ENCODE results near the gene PDIA5.
A peak's percentile ranks its signal among the peaks of the same experiment; 100 is the strongest.

PDIA5 gene

DNA sequence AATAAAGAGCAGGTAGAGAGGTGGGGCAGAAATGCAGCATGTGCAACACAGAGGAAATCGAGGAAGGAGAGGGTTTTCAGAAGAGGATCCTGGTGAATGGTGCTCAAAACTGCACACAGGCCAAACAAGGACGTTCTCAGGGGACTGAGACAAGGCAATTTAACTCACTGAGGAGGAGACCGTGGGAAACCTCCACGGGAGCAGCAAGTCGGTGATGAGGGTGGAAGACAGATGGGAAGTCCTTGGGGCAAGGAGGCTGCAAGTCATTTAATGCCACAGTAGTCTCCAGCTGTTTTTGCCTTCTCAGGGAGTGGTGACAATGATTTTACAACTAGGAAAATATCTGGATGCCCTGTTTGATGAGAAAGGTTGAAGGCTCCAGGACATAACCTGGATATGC lies 11.5 kb upstream of the PDIA5 start:
- no peak for DNase-seq (ENCODE audit: low spot score in 2 of 2)
- Mint-ChIP-seq H3K27ac (peak overlapping the region; percentile 23), H3K9me3 (no peaks in the 10 kb centered on the region), H3K4me1 (no peaks in the 10 kb centered on the region), H3K36me3 (no peaks in the 10 kb centered on the region), H3K4me3 (no peak overlapping the region)
- ATAC-seq: no peak

DNA sequence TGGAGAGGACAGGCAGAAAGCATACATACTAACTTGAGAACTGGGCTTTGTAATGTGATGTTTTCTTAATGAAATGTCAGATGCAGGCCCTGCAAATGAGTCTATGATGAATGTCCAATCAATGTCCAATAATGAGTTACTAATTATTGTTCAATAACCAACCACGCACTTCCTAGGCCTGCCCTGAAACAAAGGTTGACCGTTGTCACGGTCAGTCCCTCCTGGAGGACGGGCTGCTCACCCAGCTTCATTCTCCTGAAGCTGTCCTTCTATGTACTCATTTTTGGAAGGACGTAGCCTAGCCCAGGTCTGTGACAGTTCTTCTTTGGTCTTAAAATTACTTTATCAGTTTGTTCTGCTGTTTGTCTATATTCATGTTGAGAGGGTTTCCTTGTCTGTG lies 8.3 kb upstream of the PDIA5 start:
- ATAC-seq (no peak), DNase-seq (ENCODE audit: low spot score in 2 of 2) (no peak)
- no peaks in the 10 kb centered on the region for H3K9me3 Mint-ChIP-seq
- no peak overlapping the region for H3K27ac Mint-ChIP-seq
- no peaks in the 10 kb centered on the region for H3K4me1 Mint-ChIP-seq
- no peaks in the 10 kb centered on the region for H3K36me3 Mint-ChIP-seq
- H3K4me3 Mint-ChIP-seq: no peak overlapping the region

DNA sequence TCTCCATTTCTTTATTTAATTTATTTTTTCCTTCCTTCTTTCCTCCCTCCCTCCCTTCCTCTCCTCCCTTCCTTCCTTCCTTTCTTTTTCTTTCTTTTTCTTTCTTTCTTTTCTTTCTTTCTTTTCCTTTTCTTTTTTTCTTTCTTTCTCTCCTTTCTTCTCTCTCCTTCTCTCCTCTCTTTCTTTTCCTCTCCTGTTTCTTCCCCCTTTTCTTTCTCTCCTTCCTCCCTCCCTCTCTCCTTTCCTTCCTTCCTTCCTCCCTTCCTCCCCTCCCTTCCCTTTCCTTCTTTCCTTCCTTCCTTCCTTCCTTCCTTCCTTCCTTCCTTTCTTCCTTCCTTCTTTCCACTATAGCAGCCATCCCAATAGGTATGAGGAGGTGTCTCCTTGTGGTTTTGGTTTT lies 6.8 kb upstream of the PDIA5 start:
- Mint-ChIP-seq H3K36me3 (no peaks in the 10 kb centered on the region), H3K4me1 (peaks cover 9% of the 10 kb centered on the region), H3K4me3 (no peak overlapping the region), H3K9me3 (no peaks in the 10 kb centered on the region), H3K27ac (no peak overlapping the region)
- no peak for ATAC-seq
- no peak for DNase-seq (ENCODE audit: low spot score in 2 of 2)

DNA sequence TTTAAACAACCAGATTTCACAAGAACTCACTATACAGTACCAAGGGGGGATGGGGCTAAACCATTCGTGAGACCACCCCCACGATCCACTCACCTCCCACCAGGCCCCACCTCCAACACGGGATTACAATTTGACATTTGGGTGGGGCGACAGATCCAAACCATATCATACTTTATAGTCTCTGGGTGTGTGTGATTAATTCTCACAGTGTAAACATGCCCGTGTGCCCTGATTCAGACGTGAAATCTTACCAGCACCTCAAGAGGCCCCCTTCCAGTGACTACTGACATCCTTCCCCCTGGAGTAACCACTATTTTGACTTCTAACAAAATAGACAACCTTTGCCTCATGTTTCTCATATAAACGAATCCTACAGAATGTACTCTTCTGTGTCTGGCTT lies 5.0 kb upstream of the PDIA5 start:
- H3K9me3 Mint-ChIP-seq: no peaks in the 10 kb centered on the region
- H3K4me3 Mint-ChIP-seq: no peak overlapping the region
- DNase-seq (ENCODE audit: low spot score in 2 of 2): no peak
- H3K36me3 Mint-ChIP-seq: no peaks in the 10 kb centered on the region
- peaks cover 17% of the 10 kb centered on the region for H3K4me1 Mint-ChIP-seq
- no peak for ATAC-seq
- no peak overlapping the region for H3K27ac Mint-ChIP-seq

DNA sequence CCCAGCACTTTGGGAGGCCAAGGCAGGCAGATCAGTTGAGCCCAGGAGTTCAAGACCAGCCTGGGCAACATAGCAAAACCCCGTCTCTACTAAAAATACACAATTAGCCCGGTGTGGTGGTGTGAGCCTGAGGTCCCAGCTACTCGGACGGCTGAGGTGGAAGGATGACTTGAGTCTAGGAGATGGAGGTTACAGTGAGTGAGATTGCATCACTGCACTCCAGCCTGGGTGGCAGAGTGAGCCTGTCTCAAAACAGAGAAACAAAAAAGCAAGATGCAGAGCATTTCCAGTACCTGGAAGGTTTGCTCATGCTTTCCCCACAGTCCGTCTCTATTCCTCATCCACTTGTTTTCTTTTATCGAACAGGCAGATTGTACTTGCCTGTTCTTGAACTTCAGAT lies 3.8 kb upstream of the PDIA5 start:
- DNase-seq (ENCODE audit: low spot score in 2 of 2) (no peak), ATAC-seq (no peak)
- H3K4me3 Mint-ChIP-seq: no peak overlapping the region
- H3K36me3 Mint-ChIP-seq: no peaks in the 10 kb centered on the region
- peaks cover 23% of the 10 kb centered on the region for H3K4me1 Mint-ChIP-seq
- H3K9me3 Mint-ChIP-seq: no peaks in the 10 kb centered on the region
- no peak overlapping the region for H3K27ac Mint-ChIP-seq

DNA sequence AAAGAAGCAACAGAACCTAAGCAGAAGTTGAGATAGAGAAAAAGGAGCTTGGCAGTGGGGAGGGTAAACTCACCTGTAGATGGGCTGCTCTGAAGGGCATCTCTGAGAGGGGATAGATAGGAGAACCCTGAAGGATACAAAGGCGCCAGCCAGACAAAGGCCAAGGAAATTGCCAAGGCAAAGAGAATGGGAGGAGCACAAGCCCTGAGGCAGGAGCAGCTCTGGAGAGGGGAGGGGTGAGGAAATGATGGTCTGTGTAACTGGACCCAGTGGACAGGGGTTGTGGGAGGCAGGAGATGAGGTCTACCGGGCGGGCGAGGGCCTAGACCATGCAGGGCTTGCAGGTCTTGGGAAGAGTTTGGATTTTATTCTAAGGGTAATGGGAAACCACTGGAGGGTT lies 2.3 kb upstream of the PDIA5 start:
- H3K4me3 Mint-ChIP-seq: no peak overlapping the region

DNA sequence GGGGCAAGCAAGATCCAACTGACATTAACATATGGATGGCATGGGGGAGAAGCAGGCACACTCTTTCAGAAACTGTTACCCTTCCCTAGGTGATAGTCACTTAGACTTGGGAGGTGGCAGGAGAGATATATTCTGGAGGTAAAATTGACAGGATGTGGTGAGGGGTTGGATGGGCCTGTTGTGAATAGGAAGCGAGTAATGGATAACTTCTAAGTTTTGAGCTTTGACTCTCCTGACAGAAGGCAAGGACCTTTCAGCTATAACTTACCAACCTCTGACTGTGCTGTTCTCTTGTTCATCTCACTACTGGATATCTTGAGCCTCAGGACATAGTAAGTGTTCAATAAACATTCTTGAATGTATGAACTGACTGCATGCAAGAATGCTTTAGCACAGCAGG lies 1.9 kb upstream of the PDIA5 start:
- H3K4me1 Mint-ChIP-seq: peaks cover 33% of the 10 kb centered on the region
- no peaks in the 10 kb centered on the region for H3K36me3 Mint-ChIP-seq
- no peak overlapping the region for H3K4me3 Mint-ChIP-seq
- H3K9me3 Mint-ChIP-seq: no peaks in the 10 kb centered on the region
- DNase-seq (ENCODE audit: low spot score in 2 of 2): no peak
- ATAC-seq: peak; percentile 81
- H3K27ac Mint-ChIP-seq: no peak overlapping the region

More for the DNA sequence above, 2.3 kb upstream of the PDIA5 start:
- peaks cover 33% of the 10 kb centered on the region for H3K4me1 Mint-ChIP-seq
- H3K9me3 Mint-ChIP-seq: no peaks in the 10 kb centered on the region
- DNase-seq (ENCODE audit: low spot score in 2 of 2) (no peak), ATAC-seq (no peak)
- H3K27ac Mint-ChIP-seq: no peak overlapping the region
- H3K36me3 Mint-ChIP-seq: no peaks in the 10 kb centered on the region

DNA sequence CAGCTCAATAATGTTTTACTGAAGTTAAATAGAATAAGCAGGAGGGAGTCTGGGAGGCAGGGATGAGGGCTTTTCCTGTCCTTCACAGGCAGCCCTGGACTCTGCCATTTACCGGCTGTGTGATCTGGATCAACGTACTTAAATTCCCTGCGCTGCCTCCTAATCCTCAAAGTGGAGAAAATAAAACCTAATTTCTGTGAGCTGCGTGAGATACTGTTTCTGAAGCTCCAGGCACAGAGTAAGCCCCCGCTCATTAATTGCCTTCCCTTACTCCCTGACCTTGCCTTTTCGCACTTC lies 278 bp upstream of the PDIA5 start:
- H3K36me3 Mint-ChIP-seq: no peaks in the 10 kb centered on the region
- no peaks in the 10 kb centered on the region for H3K9me3 Mint-ChIP-seq
- ATAC-seq (no peak), DNase-seq (ENCODE audit: low spot score in 2 of 2) (no peak)
- peaks cover 33% of the 10 kb centered on the region for H3K4me1 Mint-ChIP-seq
- peak overlapping the region; percentile 24 for H3K27ac Mint-ChIP-seq
- H3K4me3 Mint-ChIP-seq: peak overlapping the region; percentile 79

DNA sequence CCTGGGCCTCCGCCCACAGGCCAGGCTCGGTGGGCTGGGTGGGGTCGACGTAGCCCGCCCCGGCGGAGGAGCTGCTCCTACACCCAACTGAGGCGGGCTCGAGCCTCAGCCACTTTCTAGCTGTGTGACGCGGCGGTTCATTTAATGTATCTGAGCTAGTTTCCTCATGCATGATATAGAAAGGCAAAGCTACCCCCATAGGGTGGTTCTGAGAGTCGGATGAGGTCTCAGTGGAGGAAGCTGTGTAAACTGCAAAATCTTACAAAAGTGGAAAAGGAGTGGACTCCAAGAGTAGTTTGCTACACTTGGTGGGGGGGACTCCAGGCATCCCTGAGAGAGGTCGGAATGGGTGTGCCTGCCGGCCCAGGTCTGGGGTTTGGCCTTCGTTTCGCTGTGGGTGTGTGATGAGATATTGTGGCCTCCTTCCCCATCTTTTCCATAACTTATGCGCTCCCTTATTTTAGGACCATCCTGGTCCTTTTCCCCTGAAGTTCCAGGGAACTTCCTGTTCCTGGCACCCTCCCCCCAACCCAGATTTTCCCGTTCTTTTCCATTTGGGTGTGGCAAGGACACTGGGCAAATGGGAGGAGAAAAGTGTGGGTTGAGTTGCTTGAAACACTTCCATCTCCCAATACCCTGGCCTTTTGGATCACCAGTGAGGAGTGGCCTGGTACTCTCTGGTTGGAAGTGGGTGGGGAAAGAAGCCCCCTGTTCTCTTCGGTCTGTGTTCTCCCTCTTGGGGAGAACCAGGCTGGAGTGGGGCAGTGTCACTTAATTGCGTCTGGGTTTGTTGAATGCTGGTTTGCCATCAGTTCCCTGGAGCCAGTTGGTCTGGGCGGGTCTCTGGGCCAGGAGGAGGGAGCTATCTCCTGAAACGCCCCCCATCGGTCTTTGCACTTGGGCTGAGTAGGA lies 1.1 kb downstream of the PDIA5 start:
- DNase-seq (ENCODE audit: low spot score in 2 of 2) (no peak), ATAC-seq (peak; percentile 53)
- peaks cover 43% of the 10 kb centered on the region for H3K4me1 Mint-ChIP-seq
- H3K4me3 Mint-ChIP-seq: peak overlapping the region; percentile 79
- H3K27ac Mint-ChIP-seq: peak overlapping the region; percentile 54
- no peaks in the 10 kb centered on the region for H3K9me3 Mint-ChIP-seq
- H3K36me3 Mint-ChIP-seq: no peaks in the 10 kb centered on the region

DNA sequence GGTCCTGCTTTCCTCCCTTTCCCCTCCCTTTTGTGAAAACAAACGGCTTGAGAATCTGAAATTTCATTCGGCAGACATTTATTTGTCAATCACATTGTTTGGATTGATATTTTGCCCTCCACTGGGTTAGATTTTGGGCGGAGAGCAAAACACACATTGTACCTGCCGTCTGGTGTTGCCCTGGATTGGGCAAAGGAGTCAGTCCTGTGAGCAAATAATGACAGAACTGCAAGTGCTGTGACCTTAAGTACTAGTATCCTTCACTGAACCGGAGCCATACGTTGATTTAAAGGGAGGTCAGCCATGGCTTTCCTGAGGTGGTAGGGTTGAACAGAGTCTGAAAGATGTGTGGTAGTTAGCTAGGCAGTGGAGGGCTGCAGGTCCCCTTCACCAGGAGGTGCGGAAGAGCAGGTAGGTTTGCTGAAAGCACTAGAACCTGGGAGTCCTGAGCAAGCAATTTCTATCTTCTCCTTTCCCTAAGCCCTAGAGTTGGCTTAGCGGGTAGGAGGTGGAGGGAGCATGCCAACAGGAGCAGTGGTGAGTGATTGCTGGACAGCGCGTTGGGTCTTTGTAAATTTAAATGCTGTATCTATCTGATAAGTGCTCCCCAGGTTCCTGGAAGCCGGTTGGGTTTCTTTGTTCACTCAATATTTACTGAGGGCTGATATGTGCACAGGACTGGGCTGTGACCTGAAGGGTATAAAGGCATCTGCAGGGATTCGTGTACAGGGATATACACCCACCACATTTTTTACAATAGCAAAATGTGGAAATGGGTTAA lies 2.0 kb downstream of the PDIA5 start:
- H3K4me3 Mint-ChIP-seq: peak overlapping the region; percentile 79
- H3K36me3 Mint-ChIP-seq: no peaks in the 10 kb centered on the region
- ATAC-seq (no peak), DNase-seq (ENCODE audit: low spot score in 2 of 2) (no peak)
- peak overlapping the region; percentile 54 for H3K27ac Mint-ChIP-seq
- H3K4me1 Mint-ChIP-seq: peaks cover 48% of the 10 kb centered on the region
- H3K9me3 Mint-ChIP-seq: no peaks in the 10 kb centered on the region

DNA sequence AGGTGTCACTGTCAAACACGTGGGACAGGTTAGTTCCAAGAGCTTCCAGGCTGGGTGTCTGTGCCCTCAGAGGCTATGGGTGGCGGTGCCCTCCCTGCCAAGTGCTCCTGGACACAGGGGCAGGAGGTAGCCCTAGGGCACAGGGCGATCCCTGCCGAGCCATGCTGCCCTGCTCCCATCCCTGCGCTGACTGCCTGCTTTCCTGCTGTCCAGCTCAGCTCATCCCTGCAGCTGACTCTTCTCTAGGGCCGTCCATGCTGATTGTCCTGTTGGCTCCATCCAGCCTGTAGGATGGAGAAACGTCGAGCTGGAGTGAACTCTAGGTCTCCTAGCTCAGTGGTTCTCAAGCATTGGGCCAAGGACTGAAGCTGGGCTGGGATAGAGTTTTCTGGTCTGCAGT lies 3.7 kb downstream of the PDIA5 start:
- H3K9me3 Mint-ChIP-seq: no peaks in the 10 kb centered on the region
- DNase-seq (ENCODE audit: low spot score in 2 of 2) (no peak), ATAC-seq (no peak)
- H3K27ac Mint-ChIP-seq: no peak overlapping the region
- no peak overlapping the region for H3K4me3 Mint-ChIP-seq
- H3K36me3 Mint-ChIP-seq: no peaks in the 10 kb centered on the region
- H3K4me1 Mint-ChIP-seq: peaks cover 42% of the 10 kb centered on the region

DNA sequence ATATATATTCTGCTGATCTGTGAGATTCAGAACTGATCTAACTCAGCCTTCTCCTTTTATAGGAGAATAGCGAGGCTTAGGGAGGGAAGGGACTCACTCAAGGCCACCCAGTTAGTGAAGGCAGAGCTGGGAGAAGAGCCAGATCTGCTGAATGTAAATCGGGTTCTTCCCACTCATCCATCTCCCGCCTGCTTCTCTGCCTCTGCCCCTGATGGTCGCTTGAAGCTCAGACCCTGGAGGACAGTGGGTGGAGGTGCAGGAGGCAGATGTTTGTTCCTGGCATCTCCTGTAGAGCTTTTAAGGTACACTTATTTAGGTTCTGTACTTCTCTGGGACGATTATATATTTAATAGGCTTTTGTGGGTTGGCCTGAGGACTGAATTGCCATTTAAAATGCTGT lies 4.3 kb downstream of the PDIA5 start:
- DNase-seq (ENCODE audit: low spot score in 2 of 2) (no peak), ATAC-seq (no peak)
- peaks cover 44% of the 10 kb centered on the region for H3K4me1 Mint-ChIP-seq
- H3K36me3 Mint-ChIP-seq: no peaks in the 10 kb centered on the region
- H3K4me3 Mint-ChIP-seq: no peak overlapping the region
- H3K9me3 Mint-ChIP-seq: no peaks in the 10 kb centered on the region
- no peak overlapping the region for H3K27ac Mint-ChIP-seq

DNA sequence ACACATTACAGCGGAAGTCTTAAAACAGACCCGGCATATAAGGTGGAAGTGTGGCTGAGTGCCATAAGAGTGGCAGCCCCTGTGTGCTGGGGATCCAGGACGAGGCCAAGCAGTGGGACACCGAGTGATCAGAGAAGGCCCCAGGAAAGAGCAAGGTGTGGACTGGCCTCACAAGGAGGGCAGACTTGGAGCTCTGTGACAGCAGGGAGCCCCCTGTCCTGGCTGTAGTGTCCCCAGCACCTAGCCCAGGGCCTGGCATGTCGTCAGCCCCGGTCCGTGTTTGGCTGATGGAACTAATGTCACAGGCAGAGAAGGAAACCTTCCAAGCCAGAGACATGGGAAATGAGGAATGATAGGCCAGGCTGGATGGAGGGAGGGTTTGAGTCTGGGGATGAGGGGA lies 4.8 kb downstream of the PDIA5 start:
- Mint-ChIP-seq H3K27ac (no peak overlapping the region), H3K4me3 (no peak overlapping the region), H3K36me3 (no peaks in the 10 kb centered on the region), H3K4me1 (peaks cover 42% of the 10 kb centered on the region), H3K9me3 (no peaks in the 10 kb centered on the region)
- no peak for ATAC-seq
- DNase-seq (ENCODE audit: low spot score in 2 of 2): no peak

DNA sequence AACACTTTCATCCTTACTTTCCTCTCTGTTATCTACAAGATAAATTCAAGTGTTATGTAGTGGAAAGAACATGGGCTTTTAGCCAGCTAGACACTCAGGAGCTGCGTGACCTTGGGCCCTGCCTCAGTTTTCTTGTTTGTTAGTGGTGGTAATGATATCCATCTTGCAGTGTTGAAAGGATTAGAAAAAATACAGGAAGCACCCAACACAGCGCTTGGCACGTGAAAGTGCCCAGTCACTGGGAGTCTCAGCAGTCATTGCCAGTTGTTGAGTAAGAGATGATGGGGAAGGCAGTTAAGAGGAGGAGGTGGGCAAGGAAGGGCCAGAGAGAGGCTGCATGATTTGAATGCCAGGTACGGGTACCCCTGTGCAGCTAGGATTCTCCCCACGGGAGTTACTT lies 5.3 kb downstream of the PDIA5 start:
- Mint-ChIP-seq H3K27ac (no peak overlapping the region), H3K36me3 (no peaks in the 10 kb centered on the region), H3K4me3 (no peak overlapping the region), H3K9me3 (no peaks in the 10 kb centered on the region), H3K4me1 (peaks cover 37% of the 10 kb centered on the region)
- DNase-seq (ENCODE audit: low spot score in 2 of 2) (no peak), ATAC-seq (no peak)

DNA sequence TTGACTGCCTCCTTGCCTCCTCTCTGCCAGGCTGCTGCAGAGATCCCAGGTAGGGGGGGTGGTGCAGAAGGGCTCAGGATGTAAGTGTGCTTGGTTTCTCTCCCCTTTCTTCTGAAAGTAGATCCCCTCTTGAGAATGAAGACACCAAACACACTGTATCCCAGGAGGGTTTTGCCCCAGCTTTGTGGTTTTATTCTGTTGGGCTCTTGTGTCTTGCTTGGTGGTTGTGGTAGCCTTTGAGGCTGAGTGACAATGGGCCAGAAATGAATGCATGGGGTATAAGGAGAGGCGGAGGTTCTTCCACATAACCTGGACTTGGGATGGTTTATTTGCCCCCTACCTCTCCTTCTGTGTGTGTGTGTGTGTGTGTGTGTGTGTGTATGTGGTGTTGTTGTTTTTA lies 5.7 kb downstream of the PDIA5 start:
- DNase-seq (ENCODE audit: low spot score in 2 of 2): no peak
- Mint-ChIP-seq H3K36me3 (no peaks in the 10 kb centered on the region), H3K4me3 (no peak overlapping the region), H3K4me1 (peaks cover 37% of the 10 kb centered on the region), H3K9me3 (no peaks in the 10 kb centered on the region), H3K27ac (no peak overlapping the region)
- ATAC-seq: no peak

DNA sequence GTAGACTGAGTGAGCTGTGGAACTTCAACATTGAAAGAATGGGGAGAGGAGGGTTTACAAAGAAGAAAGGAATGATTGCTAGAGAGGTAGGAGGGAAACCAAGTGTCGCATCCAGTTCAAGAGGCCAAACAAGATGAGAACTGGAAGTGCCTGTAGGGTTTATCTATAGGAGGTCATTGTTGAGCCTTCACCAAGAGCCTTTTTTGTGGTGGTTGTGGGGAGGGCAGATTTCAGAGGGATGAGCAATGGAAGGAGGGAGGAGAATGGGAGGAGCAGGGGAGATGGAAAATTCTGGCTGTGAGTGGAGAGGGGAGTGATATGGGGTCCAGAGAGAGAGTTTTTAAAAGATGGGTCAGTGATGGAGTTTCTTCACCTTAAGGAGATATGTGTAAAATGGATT lies 8.5 kb downstream of the PDIA5 start:
- ATAC-seq (no peak), DNase-seq (ENCODE audit: low spot score in 2 of 2) (no peak)
- H3K9me3 Mint-ChIP-seq: no peaks in the 10 kb centered on the region
- H3K27ac Mint-ChIP-seq: no peak overlapping the region
- H3K4me3 Mint-ChIP-seq: no peak overlapping the region
- H3K4me1 Mint-ChIP-seq: peaks cover 23% of the 10 kb centered on the region
- no peaks in the 10 kb centered on the region for H3K36me3 Mint-ChIP-seq

All from stimulated activated effector memory CD8-positive, alpha-beta T cell treated with anti-CD3 and anti-CD28 coated beads, Interleukin-12 subunit alpha, Interleukin-12 subunit beta, amount 100 ng/mL, for 72 hours (primary cell).